Effector memory CD8-positive, alpha-beta T cell (primary cell): Measurements from ENCODE around the gene TNPO1.

Source experiments
- ATAC-seq: fragments of 150-1000 bp; cut with Tn5 transposase; replicated peaks from 2 replicates; pipeline ENCODE4 v1.10.0; 2021; ENCODE audit warnings: mild to moderate bottlenecking, moderate library complexity
- DNase-seq, 3 experiments: peaks; one replicate each; pipeline ENCODE4 v3.0.0; 2021
- H3K27ac Mint-ChIP-seq, 2 donors: one replicate each; pipeline ENCODE4 v1.8.0; 2022; ENCODE audit warnings: mild to moderate bottlenecking in 2 of 2, mixed read lengths in 2 of 2, moderate library complexity in 2 of 2
- H3K27me3 Mint-ChIP-seq, 2 donors: one replicate each; pipeline ENCODE4 v1.8.0; 2022; ENCODE audit warnings: mixed read lengths in 2 of 2
- H3K36me3 Mint-ChIP-seq: one replicate; pipeline ENCODE4 v1.8.0; 2022; ENCODE audit warnings: mild to moderate bottlenecking, moderate library complexity, mixed read lengths; ENCODE audit not compliant: insufficient read depth
- H3K4me1 Mint-ChIP-seq, 2 donors: one replicate each; pipeline ENCODE4 v1.8.0; 2022; ENCODE audit warnings: low read depth in 2 of 2, mixed read lengths in 2 of 2
- H3K4me3 Mint-ChIP-seq, 2 donors: one replicate each; pipeline ENCODE4 v1.8.0; 2022; ENCODE audit warnings: mild to moderate bottlenecking in 2 of 2, mixed read lengths in 2 of 2, moderate library complexity in 2 of 2
- H3K9me3 Mint-ChIP-seq, 2 donors: one replicate each; pipeline ENCODE4 v1.8.0; 2022; ENCODE audit warnings: mixed read lengths in 2 of 2

The TNPO1 gene

GRCh38 chr5:72830362-72830761 is 13.9 kb downstream of the TNPO1 start:
- Mint-ChIP-seq H3K36me3 (no peaks in the 10 kb centered on the region), H3K4me3 (no peak overlapping the region), H3K27me3 (peaks cover 0 to 7% of the 10 kb centered on the region in 2 donors), H3K9me3 (no peaks in the 10 kb centered on the region), H3K27ac (no peak overlapping the region), H3K4me1 (no peaks in the 10 kb centered on the region)
- ATAC-seq (no peak), DNase-seq (no peak)

- DNase-seq: no peak
- no peak for ATAC-seq
- Mint-ChIP-seq H3K27ac (no peak overlapping the region), H3K4me3 (no peak overlapping the region), H3K4me1 (peaks cover 2 to 7% of the 10 kb centered on the region in 2 donors), H3K27me3 (peaks cover 0 to 7% of the 10 kb centered on the region in 2 donors), H3K9me3 (no peaks in the 10 kb centered on the region), H3K36me3 (no peaks in the 10 kb centered on the region)
Measured at GRCh38 chr5:72831685-72832084, 15.2 kb downstream of the TNPO1 start.

- ATAC-seq: no peak
- Mint-ChIP-seq H3K9me3 (no peaks in the 10 kb centered on the region), H3K27ac (no peak overlapping the region), H3K4me1 (peaks cover 5 to 7% of the 10 kb centered on the region in 2 donors), H3K27me3 (peaks cover 0 to 7% of the 10 kb centered on the region in 2 donors), H3K36me3 (no peaks in the 10 kb centered on the region), H3K4me3 (no peak overlapping the region)
- no peak for DNase-seq
Measured at GRCh38 chr5:72834924-72835323, 18.5 kb downstream of the TNPO1 start.

- DNase-seq (no peak), ATAC-seq (no peak)
- H3K4me1 Mint-ChIP-seq: peaks cover 5 to 7% of the 10 kb centered on the region in 2 donors
- no peaks in the 10 kb centered on the region for H3K36me3 Mint-ChIP-seq
- H3K9me3 Mint-ChIP-seq: no peaks in the 10 kb centered on the region
- peaks cover 0 to 7% of the 10 kb centered on the region in 2 donors for H3K27me3 Mint-ChIP-seq
- no peak overlapping the region for H3K4me3 Mint-ChIP-seq
- H3K27ac Mint-ChIP-seq: no peak overlapping the region
Measured at GRCh38 chr5:72835633-72836032, 19.2 kb downstream of the TNPO1 start.

- Mint-ChIP-seq H3K9me3 (no peaks in the 10 kb centered on the region), H3K27me3 (peaks cover 0 to 7% of the 10 kb centered on the region in 2 donors)
Measured at GRCh38 chr5:72836810-72837209, 20.3 kb downstream of the TNPO1 start.

GRCh38 chr5:72837524-72838096 is 21.1 kb downstream of the TNPO1 start:
- Mint-ChIP-seq H3K27ac (no peak overlapping the region), H3K4me3 (no peak overlapping the region), H3K36me3 (peaks cover 5% of the 10 kb centered on the region), H3K9me3 (no peaks in the 10 kb centered on the region), H3K4me1 (peaks cover 5 to 7% of the 10 kb centered on the region in 2 donors), H3K27me3 (peaks cover 0 to 2% of the 10 kb centered on the region in 2 donors)
- ATAC-seq (no peak), DNase-seq (no peak)

More at GRCh38 chr5:72836810-72837209, 20.3 kb downstream of the TNPO1 start:
- peaks cover 5% of the 10 kb centered on the region for H3K36me3 Mint-ChIP-seq
- DNase-seq (no peak), ATAC-seq (no peak)
- peaks cover 5 to 7% of the 10 kb centered on the region in 2 donors for H3K4me1 Mint-ChIP-seq
- no peak overlapping the region for H3K4me3 Mint-ChIP-seq
- H3K27ac Mint-ChIP-seq: no peak overlapping the region

- Mint-ChIP-seq H3K4me1 (peaks cover 8 to 13% of the 10 kb centered on the region in 2 donors), H3K36me3 (peaks cover 5% of the 10 kb centered on the region)
- no peak for ATAC-seq
Measured at GRCh38 chr5:72840041-72840440, 23.6 kb downstream of the TNPO1 start.

GRCh38 chr5:72841756-72842535 is 25.5 kb downstream of the TNPO1 start:
- Mint-ChIP-seq H3K27me3 (peaks cover 0 to 5% of the 10 kb centered on the region in 2 donors), H3K36me3 (peaks cover 7% of the 10 kb centered on the region), H3K9me3 (no peaks in the 10 kb centered on the region), H3K4me3 (no peak overlapping the region), H3K27ac (no peak overlapping the region), H3K4me1 (peaks cover 6 to 9% of the 10 kb centered on the region in 2 donors)
- DNase-seq (no peak), ATAC-seq (no peak)

More at GRCh38 chr5:72840041-72840440, 23.6 kb downstream of the TNPO1 start:
- DNase-seq: no peak
- no peaks in the 10 kb centered on the region for H3K9me3 Mint-ChIP-seq
- no peak overlapping the region for H3K27ac Mint-ChIP-seq
- peaks cover 0 to 5% of the 10 kb centered on the region in 2 donors for H3K27me3 Mint-ChIP-seq
- no peak overlapping the region for H3K4me3 Mint-ChIP-seq

GRCh38 chr5:72842816-72843215 is 26.4 kb downstream of the TNPO1 start:
- H3K9me3 Mint-ChIP-seq: no peaks in the 10 kb centered on the region
- no peak overlapping the region for H3K27ac Mint-ChIP-seq
- no peak overlapping the region for H3K4me3 Mint-ChIP-seq
- no peak for DNase-seq
- H3K27me3 Mint-ChIP-seq: peaks cover 0 to 5% of the 10 kb centered on the region in 2 donors
- peaks cover 9 to 13% of the 10 kb centered on the region in 2 donors for H3K4me1 Mint-ChIP-seq
- H3K36me3 Mint-ChIP-seq: peaks cover 10% of the 10 kb centered on the region
- no peak for ATAC-seq

GRCh38 chr5:72844218-72844603 is 27.8 kb downstream of the TNPO1 start:
- Mint-ChIP-seq H3K4me1 (peaks cover 10 to 16% of the 10 kb centered on the region in 2 donors), H3K4me3 (no peak overlapping the region), H3K27ac (no peak overlapping the region), H3K9me3 (no peaks in the 10 kb centered on the region), H3K27me3 (peaks cover 0 to 5% of the 10 kb centered on the region in 2 donors), H3K36me3 (peaks cover 21% of the 10 kb centered on the region)
- ATAC-seq (no peak), DNase-seq (no peak)

- Mint-ChIP-seq H3K27ac (no peak overlapping the region), H3K9me3 (no peaks in the 10 kb centered on the region), H3K36me3 (peaks cover 21% of the 10 kb centered on the region), H3K27me3 (peaks cover 0 to 5% of the 10 kb centered on the region in 2 donors), H3K4me1 (peaks cover 17 to 28% of the 10 kb centered on the region in 2 donors), H3K4me3 (no peak overlapping the region)
- no peak for ATAC-seq
- no peak for DNase-seq
Measured at GRCh38 chr5:72845889-72846288, 29.4 kb downstream of the TNPO1 start.

- no peak overlapping the region for H3K4me3 Mint-ChIP-seq
Measured at GRCh38 chr5:72846483-72846882, 30.0 kb downstream of the TNPO1 start.

GRCh38 chr5:72847439-72847838 is 31.0 kb downstream of the TNPO1 start:
- H3K4me1 Mint-ChIP-seq: peaks cover 21 to 40% of the 10 kb centered on the region in 2 donors
- peaks cover 0 to 5% of the 10 kb centered on the region in 2 donors for H3K27me3 Mint-ChIP-seq
- H3K27ac Mint-ChIP-seq: peak overlapping the region; percentile 96 to 98
- no peak for DNase-seq
- no peak for ATAC-seq
- peak overlapping the region; percentile 99 for H3K4me3 Mint-ChIP-seq
- no peaks in the 10 kb centered on the region for H3K9me3 Mint-ChIP-seq
- peaks cover 26% of the 10 kb centered on the region for H3K36me3 Mint-ChIP-seq

More at GRCh38 chr5:72846483-72846882, 30.0 kb downstream of the TNPO1 start:
- ATAC-seq (no peak), DNase-seq (no peak)
- peaks cover 18% of the 10 kb centered on the region for H3K36me3 Mint-ChIP-seq
- H3K27ac Mint-ChIP-seq: no peak overlapping the region
- H3K4me1 Mint-ChIP-seq: peaks cover 19 to 30% of the 10 kb centered on the region in 2 donors
- peaks cover 0 to 5% of the 10 kb centered on the region in 2 donors for H3K27me3 Mint-ChIP-seq
- H3K9me3 Mint-ChIP-seq: no peaks in the 10 kb centered on the region
